Tibial artery (tissue), 4 donors: ENCODE results near the gene ADGRL1.

Experiments
- DNase-seq, 2 donors: peaks; one replicate each; pipeline ENCODE4 v3.0.0-alpha.2; 2019
- H3K27ac ChIP-seq, 2 donors: fragments of 200-600 bp; sonication (generic) in 1 of 2; 1 replicate in 1 of 2; 2 replicates in 1 of 2; pipeline ENCODE4 v1.5.1; 2018 to 2019; ENCODE audit warnings: mild to moderate bottlenecking in 1 of 2
- H3K27me3 ChIP-seq, 2 donors: fragments of 200-600 bp; sonication (generic) in 1 of 2; one replicate each; pipeline versions ENCODE4 v1.5.1 to v1.6.0; 2016 to 2019
- H3K36me3 ChIP-seq, 3 donors: fragments of 200-600 bp; sonication (generic) in 2 of 3; one replicate each; pipeline ENCODE4 v1.5.1; 2016 to 2019; ENCODE audit warnings: mild to moderate bottlenecking in 2 of 3
- H3K4me1 ChIP-seq, 4 donors: fragments of 200-600 bp; sonication (generic) in 2 of 4; 1 replicate in 3 of 4; 2 replicates in 1 of 4; pipeline ENCODE4 v1.5.1; 2016 to 2019
- H3K4me3 ChIP-seq, 2 donors: fragments of 200-600 bp; sonication (generic) in 1 of 2; 1 replicate in 1 of 2; 2 replicates in 1 of 2; pipeline ENCODE4 v1.5.1; 2018 to 2019; ENCODE audit warnings: mild to moderate bottlenecking in 2 of 2
- H3K9me3 ChIP-seq, 3 donors: fragments of 200-600 bp; sonication (generic) in 1 of 3; one replicate each; pipeline ENCODE4 v1.5.1; 2016 to 2019
- CTCF ChIP-seq, 2 experiments: fragments of 200-600 bp in 1 of 2; fragments of 450-650 bp in 1 of 2; IDR thresholded peaks; one replicate each; pipeline ENCODE4 v1.5.1; 2017 to 2019; ENCODE audit warnings: antibody characterized with exemption in 2 of 2, mild to moderate bottlenecking in 1 of 2, moderate library complexity in 1 of 2
- intact Hi-C: fragments of 100-400 bp; cut with DNase I; formaldehyde crosslinking; loops from one replicate; pipeline ENCODE4 v1.15.0; 2023; ENCODE audit warnings: low total_unique reads

The ADGRL1 gene

GRCh38 chr19:14152713-14153112, 53.3 kb downstream of the ADGRL1 start:
- H3K27ac ChIP-seq, result no peak overlapping the region
- no peak for TF ChIP-seq CTCF (IDR thresholded peaks at IDR 0.05)
- peaks cover 0 to 28% (median 26%) of the 10 kb centered on the region in 4 donors for H3K4me1 ChIP-seq
- H3K9me3 ChIP-seq, result no peaks in the 10 kb centered on the region
- intact Hi-C loops, result no loop called here
- no peak for DNase-seq
- H3K4me3 ChIP-seq, result no peak overlapping the region
- peaks cover 15 to 52% (median 36%) of the 10 kb centered on the region in 3 donors for H3K36me3 ChIP-seq
- H3K27me3 ChIP-seq, result no peaks in the 10 kb centered on the region

DNA sequence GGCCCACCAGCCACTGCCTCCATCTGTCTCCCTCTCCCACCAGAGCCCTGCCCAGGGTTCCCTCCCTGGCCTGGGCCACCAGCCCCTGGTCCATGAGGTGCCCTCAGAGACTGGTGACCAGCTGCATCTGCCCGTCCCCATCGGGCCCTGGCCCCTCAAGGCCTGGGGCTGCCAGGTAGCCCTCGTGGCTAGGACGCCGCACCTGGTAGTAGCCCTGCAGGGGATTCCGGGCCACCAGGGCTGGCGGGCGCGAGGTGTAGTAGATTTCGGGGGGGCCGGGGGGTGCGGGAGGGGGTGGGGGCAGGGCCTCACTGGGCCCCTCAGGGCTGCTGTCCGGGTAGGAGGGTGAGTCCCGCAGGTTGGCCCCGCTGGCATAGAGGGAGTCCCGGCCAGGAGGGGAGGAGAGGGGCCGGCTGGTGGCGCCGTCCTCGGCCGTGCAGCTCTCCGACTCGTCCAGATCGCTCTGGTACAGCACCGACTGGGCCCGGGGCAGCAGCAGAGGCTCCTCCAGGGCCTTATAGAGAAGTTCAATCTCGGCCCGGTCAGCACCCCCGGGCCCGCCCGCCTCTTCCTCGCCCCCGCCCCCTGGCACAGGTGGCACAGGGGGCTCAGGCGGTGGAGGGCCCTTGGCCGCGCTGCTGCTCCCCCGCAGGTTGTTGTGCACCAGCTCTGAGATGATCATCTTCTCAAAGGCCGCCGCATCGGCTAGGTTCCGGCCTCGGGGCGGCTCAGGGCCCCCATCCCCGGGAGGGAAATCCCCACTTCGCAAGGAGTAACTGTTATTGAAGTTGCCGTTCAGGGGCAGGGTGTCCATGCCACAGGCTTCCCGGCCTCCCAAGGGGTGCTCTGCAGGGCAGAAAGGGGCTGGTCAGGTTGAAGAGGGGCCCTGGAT, 55.0 kb downstream of the ADGRL1 start:
- H3K36me3 ChIP-seq, result peaks cover 8 to 35% (median 23%) of the 10 kb centered on the region in 3 donors
- no peak for TF ChIP-seq CTCF (IDR thresholded peaks at IDR 0.05)
- no peak overlapping the region for H3K27ac ChIP-seq
- H3K4me3 ChIP-seq, result no peak overlapping the region
- no peak for DNase-seq
- H3K27me3 ChIP-seq, result no peaks in the 10 kb centered on the region
- H3K4me1 ChIP-seq, result peaks cover 0 to 28% (median 26%) of the 10 kb centered on the region in 4 donors
- intact Hi-C loops, result no loop called here
- H3K9me3 ChIP-seq, result no peaks in the 10 kb centered on the region

- intact Hi-C loops, result no loop called here
- H3K27ac ChIP-seq, result peak overlapping the region; percentile 47 to 59
- no peaks in the 10 kb centered on the region for H3K27me3 ChIP-seq
- H3K4me1 ChIP-seq, result peaks cover 0 to 28% (median 26%) of the 10 kb centered on the region in 4 donors
- TF ChIP-seq CTCF (IDR thresholded peaks at IDR 0.05), result no peak
- H3K4me3 ChIP-seq, result peak overlapping the region in 1 of 2 donors; percentile 31
- H3K9me3 ChIP-seq, result no peaks in the 10 kb centered on the region
- H3K36me3 ChIP-seq, result peaks cover 2 to 27% (median 15%) of the 10 kb centered on the region in 3 donors
- no peak for DNase-seq
Observed at GRCh38 chr19:14150041-14150769, 55.8 kb downstream of the ADGRL1 start.

DNA sequence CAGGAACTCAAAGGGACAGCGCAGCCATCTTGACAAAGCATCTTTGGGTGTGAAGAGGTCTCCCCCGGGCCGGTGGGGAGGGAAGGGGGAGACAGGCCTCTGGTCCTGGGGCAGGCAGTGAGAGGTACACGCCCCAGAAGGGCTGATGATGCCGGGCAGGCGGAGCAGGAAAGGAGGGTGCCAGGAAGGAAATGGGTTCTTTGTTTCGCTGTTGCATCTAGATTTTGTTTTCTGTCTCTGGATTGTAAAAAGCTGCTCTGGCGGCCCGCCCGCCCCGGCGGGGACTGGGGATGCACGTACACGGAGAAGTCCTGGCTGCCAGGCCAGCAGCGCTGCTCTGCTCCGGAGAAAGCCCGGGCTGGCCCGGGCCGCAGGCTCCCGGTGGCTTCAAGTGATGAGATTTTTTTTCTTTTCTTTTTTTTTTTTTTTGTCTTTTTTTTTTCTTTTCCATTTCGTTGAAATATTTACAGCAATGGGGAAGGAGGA, 56.4 kb downstream of the ADGRL1 start:
- peak overlapping the region; percentile 47 to 59 for H3K27ac ChIP-seq
- peak; percentile 85 to 86 for DNase-seq
- intact Hi-C loops, result loop anchor here (5.0 to 10.0 kb wide), 4 partner anchors 198 to 325 kb away; partner anchors contain the start of gene PTGER1
- H3K4me3 ChIP-seq, result peak overlapping the region; percentile 23 to 31
- H3K27me3 ChIP-seq, result no peaks in the 10 kb centered on the region
- H3K36me3 ChIP-seq, result peaks cover 0 to 20% (median 8%) of the 10 kb centered on the region in 3 donors
- H3K4me1 ChIP-seq, result peaks cover 0 to 28% (median 26%) of the 10 kb centered on the region in 4 donors
- H3K9me3 ChIP-seq, result no peaks in the 10 kb centered on the region
- TF ChIP-seq CTCF (IDR thresholded peaks at IDR 0.05), result no peak

GRCh38 chr19:14148751-14149410, 57.1 kb downstream of the ADGRL1 start:
- DNase-seq, result no peak
- Histone ChIP-seq H3K4me1 (peaks cover 0 to 28% (median 26%) of the 10 kb centered on the region in 4 donors), H3K27me3 (no peaks in the 10 kb centered on the region), H3K9me3 (no peaks in the 10 kb centered on the region), H3K36me3 (peaks cover 0 to 16% (median 5%) of the 10 kb centered on the region in 3 donors), H3K4me3 (no peak overlapping the region), H3K27ac (peak overlapping the region; percentile 47 to 59)
- intact Hi-C loops, result loop anchor here (5.0 to 10.0 kb wide), 4 partner anchors 198 to 326 kb away; partner anchors contain the start of gene PTGER1
- no peak for TF ChIP-seq CTCF (IDR thresholded peaks at IDR 0.05)
